NCI-H2081 (cell line): ENCODE data around the gene FBXL16.

Experiments used
- DNase-seq, 2 experiments: peaks; one replicate each; lab custom pipeline; 2025; lab: John Stamatoyannopoulos, UW

The FBXL16 gene

DNA sequence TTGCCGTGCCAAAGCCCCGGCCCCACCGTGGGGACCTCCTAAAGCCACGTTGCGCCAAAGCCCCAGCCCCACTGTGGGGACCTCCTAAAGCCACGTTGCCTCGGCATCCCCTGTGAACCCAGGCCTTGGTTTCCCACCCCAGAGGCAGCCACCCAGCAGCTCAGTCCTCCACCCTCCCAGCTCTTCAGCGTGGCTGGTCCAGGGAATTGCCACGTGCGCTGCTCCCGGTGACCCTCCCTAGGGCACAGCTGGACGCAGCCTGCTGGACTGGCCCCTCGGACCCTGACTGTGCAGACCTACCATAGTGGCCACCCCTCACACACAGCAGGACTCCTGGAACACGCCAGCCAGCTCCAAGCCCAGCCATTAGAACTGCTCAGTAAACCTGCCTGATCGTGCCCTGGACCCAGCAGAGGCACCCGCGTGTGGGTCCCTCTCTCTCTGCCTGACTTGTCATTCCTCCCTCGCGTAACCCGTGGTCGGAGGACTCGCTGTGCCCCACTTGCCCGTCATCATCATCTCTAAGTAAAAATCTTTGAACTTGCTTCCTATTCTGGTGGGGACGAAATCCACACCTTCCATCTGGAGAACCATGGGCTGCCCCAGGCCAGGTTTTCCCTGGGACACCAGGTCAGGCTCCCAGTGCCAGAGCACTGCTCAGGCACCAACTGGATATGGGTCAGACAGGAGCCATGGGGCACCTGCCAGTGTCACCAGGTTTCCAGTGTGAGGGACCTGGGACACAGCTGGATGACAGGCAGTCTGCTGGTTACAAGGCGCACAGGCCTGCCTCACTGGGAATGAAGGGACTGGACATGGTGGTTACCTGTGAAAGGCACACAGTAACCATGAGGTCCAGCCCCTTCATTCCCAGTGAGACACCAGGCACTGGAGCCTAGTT lies 29.6 kb upstream of the FBXL16 start:
- no peak for DNase-seq

DNA sequence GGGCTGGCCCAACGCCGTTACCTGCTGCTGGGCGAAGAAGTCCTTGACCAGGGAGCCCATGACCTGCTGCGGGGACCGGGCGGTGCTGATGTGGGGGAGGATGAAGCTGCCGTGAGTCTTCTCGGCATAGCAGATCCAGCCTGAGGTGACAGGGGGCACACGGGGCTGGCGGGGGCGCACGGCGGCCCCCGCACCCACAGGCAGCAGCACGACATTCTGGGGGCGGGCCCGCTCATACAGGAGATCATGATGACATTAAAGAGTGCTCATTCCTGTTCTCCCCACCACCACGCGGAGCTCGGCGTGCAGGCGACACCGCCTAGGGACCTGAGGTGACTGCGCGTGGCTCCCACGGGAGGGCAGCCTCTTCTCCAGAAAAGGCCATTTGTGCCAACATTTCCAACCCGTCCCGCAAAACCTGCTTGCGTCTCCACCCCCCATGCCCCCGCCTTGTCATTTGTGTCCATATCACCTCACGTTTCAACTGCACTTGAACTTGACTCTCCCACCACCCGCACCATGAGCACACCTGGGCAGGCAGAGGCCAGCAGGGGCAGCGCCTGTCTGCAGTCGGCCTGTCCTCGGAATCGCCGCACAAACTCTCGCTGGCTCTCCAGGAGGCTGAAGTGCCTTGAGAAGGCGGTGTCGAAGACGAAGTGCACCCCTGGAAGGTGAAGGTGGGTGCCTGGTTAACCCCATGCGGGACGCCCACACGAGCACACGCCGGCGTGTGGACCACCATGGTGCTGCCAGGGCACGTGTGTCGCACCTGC lies 28.8 kb upstream of the FBXL16 start:
- no peak for DNase-seq

- DNase-seq: no peak
Observed at GRCh38 chr16:733382-734207, 28.0 kb upstream of the FBXL16 start.

DNA sequence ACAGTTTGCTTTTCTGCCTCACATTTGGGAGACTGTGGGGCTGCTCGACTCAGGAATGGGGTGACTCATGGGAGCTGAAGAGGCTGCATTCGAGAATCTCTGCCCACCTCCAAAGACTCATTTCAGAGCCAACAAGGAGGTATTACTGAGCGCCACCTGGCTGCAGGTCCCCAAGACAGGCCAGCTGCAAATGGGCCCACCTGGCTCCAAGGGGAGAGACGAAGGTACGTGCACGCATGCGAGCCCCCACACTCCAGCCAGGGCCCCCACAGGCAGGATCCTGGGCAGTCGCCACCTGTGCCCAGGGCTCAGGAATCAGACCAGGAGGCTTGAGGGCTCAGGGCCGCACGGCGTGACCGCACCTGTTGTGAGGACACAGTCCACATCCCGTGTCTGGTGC lies 27.3 kb upstream of the FBXL16 start:
- DNase-seq: no peak

DNA sequence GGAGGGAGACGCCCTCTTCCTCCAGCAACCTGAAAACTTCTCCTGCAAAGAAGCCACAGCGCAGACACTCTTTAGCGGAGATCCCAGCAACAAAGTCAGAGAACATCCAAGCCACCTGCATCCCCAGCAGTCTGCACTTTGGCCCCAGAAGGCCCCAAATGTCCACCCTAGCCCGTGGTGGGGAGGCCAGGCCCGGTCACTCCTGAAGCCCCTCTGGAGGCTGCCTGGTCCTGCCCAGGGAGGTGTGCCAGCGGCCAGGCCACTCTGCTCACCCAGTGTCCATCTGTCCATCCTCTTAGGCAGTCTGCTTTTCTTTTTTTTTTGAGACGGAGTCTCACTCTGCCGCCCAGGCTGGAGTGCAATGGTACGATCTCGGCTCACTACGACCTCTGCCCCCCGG lies 26.7 kb upstream of the FBXL16 start:
- no peak for DNase-seq

DNA sequence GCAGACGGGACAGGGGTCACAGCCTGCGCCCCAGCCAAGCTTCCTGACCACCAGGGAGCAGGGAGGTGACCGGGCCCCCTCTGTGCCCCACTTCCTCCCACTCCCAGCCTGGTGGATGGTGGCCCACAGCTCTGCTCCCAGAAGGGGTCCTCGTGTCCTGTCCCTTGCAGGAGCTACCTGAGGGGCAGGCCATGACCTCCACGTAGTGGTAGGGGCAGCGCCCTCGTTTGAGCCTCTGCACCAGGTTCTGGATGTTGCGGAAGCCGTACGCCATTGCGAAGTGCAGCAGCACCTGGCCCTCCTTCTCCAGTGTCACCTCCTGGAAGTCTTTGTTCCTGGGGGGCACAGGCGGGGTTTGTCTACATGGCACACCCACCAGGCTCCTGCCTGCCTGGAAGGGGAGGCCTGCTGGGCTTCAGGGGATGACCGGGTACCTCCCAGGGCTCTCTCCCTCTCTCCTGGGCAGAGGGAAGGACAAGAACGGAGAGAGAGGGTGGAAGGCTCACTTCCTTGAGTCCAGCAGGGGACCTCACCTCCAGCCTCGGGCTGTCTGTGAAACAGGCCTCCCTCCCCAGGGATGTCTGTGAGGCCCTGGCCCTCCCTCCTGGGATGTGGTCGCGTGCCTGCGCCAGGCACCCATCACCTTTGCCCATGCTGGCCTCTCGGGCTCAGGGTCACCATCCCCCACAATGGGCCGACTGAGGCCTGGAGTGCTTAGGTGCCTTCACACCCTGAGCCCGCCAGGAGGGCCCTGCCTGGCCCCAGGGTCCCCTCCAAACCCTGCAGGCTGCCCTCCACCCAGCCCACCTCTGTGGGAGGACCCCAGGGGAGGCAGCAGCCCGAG lies 25.3 kb upstream of the FBXL16 start:
- no peak for DNase-seq

DNA sequence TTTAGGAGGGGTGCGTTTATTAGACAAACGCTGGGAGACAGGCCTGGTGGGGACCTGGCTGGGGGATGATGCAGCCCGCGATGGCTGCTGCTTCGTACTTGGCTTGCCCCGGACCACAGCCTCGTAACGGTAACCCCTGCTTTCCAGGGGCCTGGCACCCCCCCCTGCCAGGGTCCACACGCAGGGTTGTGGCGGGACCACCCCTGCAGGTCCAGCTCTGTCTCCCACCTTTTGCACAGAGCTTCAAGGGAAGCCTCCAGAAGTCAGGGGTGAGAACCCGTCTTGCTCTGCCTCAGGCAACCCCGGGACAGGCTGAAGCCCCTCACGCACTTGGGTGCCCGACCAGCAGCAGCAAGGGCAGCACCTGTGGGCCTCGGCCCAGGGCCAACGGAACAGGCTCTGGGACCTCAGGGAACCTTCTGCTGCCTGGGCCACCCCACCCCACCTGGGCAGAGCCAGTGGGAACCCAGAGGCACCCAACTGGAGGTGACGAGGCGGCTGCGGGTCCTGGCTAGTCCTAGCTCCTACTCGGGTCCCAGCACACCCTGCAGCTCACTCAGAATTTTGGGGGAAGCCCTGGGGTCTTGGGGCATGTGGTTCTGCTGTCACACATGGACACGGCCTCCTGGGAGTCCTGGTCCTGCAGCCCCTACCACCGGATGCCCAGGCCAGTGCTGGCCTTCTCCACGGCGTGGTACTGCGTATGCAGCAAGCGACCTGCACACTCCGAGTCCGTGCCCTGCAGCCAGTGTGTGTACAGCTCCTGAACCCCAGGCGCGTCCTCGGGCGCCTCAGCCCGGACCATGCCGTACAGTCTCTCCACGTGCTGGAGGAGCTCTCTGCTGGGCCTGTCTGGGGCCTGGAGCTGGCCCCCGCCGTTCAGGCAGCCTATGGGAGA lies 24.4 kb upstream of the FBXL16 start:
- no peak for DNase-seq

GRCh38 chr16:728890-729744 lies 23.5 kb upstream of the FBXL16 start:
- no peak for DNase-seq

- peak; percentile 72 to 84 for DNase-seq
Observed at GRCh38 chr16:728131-728889, 22.7 kb upstream of the FBXL16 start.

DNA sequence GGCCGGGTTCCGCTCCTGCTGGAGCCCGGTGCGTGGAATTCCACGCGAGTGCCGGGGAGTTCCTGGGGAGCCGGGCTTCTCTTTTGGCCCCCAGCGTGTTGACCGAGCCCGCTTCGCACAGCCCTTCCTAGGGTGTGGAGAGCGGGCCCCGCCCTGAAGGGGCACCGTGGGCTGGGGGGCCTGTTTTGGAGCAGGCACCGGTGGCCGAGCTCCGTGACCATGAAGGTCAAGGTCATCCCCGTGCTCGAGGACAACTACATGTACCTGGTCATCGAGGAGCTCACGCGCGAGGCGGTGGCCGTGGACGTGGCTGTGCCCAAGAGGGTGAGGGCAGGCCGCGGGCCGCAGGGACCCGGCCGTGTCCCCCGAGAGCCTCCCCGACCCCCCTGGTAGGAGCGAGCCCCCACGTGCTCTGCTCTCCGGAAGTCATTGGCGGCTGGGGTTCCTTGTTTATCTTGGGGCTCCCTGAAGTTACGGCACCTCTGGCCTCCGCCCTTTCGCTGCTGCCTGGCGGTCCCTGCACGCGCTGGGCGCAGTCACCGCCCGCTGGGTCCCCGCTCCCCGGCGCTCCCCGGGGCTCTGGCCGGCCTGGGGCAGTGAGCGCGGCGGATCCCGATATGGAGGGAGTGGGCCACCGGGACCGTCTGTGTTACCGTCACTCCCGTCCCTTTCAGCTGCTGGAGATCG lies 21.8 kb upstream of the FBXL16 start:
- DNase-seq: no peak

GRCh38 chr16:726438-727290 lies 21.1 kb upstream of the FBXL16 start, which contains the start of the genes CCDC78 and HAGHL:
CCDC78 (minus strand) TSS chr16:726443; CDS start chr16:726367, 76 bp downstream.
HAGHL (plus strand) TSS chr16:727106; CDS start chr16:727510, 404 bp downstream.
- DNase-seq: peak in 1 of 2 experiments; percentile 33

DNA sequence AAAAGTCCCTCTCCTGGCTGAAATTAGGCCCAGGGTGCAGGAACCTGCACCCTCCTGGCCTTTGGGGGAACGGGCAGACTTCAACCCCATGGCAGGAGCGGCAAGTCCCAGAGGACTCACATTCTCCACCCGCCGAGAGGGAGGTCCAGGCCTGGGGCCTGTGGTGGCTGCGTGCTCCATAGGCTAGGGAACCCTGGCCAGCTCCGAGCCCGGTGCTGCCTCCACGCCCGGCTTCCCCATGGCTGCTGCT lies 20.5 kb upstream of the FBXL16 start:
- no peak for DNase-seq

- DNase-seq: no peak
Observed at GRCh38 chr16:725463-726187, 20.0 kb upstream of the FBXL16 start.

DNA sequence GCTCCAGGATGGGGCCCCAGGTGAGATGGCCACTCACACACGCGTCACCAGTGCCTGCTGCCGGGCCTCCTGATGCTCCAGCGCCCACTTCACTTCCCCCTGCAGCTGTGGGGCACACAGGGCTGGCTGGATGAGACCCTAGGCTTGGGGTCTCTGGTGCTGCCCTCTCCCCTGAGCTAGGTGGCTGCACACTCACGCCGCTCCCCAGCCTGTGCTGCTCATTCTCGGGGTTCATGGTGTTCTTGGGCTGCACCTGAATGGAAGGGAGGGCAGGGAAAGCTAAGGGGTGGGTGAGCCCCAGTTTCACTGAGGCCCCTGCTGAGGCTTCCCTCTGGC lies 19.4 kb upstream of the FBXL16 start:
- no peak for DNase-seq

- DNase-seq: no peak
Observed at GRCh38 chr16:724188-725040, 18.8 kb upstream of the FBXL16 start.

DNA sequence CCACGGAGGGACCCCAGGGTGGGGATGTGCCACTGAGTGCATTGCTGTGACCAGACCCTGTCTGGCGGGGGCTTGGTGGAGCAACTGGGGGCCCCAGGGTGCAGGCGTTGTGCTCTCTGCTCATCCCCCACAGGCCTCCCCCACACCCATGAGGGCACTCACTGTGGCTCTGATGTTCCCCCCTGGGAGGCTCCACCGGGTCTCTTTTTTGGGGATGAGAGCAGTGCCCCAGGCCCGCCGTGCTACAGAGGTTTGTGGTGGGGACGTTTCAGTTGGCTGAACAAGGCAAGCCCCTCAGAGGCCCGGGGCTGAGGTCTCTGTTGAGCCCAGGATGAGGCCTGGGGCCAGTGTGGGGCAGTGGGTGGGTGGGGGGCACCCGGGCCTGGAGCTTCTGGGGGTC lies 18.1 kb upstream of the FBXL16 start:
- no peak for DNase-seq
